ENCODE data around the gene ATG9B. TPM values are rescaled to one million over a fixed set of nuclear protein-coding genes. Genes with fewer than 3 reads are reported as not detected.
A peak's percentile ranks its signal among the peaks of the same experiment; 100 is the strongest.

Gene ATG9B
- total RNA-seq, 1 experiment from 2014 or later = 2.1 TPM

GRCh38 chr7:151060113-151060415, 35.8 kb upstream of the ATG9B start:
- H3K36me3 ChIP-seq (ENCODE audit: control insufficient read depth in 1 of 2, insufficient read depth in 2 of 2, low read length in 2 of 2) = peaks cover 1 to 11% of the 10 kb centered on the region in 2 experiments
- ATAC-seq (no peak), DNase-seq (ENCODE audit: low read depth, low spot score) (no peak)
- peaks cover 51% of the 10 kb centered on the region for H3K79me2 ChIP-seq (ENCODE audit: insufficient read depth, low read length)
- peaks cover 28 to 52% of the 10 kb centered on the region in 2 experiments for H3K4me1 ChIP-seq (ENCODE audit: control insufficient read depth in 1 of 2, insufficient read depth in 2 of 2, low read length in 2 of 2)
- H3K27me3 ChIP-seq (ENCODE audit: insufficient read depth, low read length) = no peaks in the 10 kb centered on the region
- H2AFZ ChIP-seq (ENCODE audit: low read depth, low read length, poor library complexity, severe bottlenecking) = no peak overlapping the region
- H3K4me2 ChIP-seq (ENCODE audit: low read length) = peak overlapping the region; percentile 95
- ChIA-PET CTCF (interaction anchor here (1.0 kb wide), 1 partner anchor 50 kb away, joined by 3 read pairs; no protein-coding TSS in a partner anchor), RAD21 (ENCODE audit: low non-redundant PET in 1 of 2, low total read pairs in 2 of 2, uncharacterized antibody in 2 of 2, unreplicated experiment in 2 of 2) (interaction anchor here in 1 of 2 experiments (1.0 kb wide), 1 partner anchor 51 kb away, joined by 3 read pairs; no protein-coding TSS in a partner anchor), POLR2A (interaction anchor here (1.4 to 1.5 kb wide), 2 partner anchors 21 to 32 kb away, joined by 4 to 13 read pairs; partner anchors contain the start of genes ABCB8 and FASTK)
- no TSS peak for BruUV-seq (replicated peaks)
- H4K20me1 ChIP-seq (ENCODE audit: insufficient read depth) = no peaks in the 10 kb centered on the region
- no peaks in the 10 kb centered on the region for H3K9me3 ChIP-seq (ENCODE audit: control insufficient read depth in 1 of 2, insufficient read depth in 1 of 2, low read depth in 1 of 2, low read length in 2 of 2)
- TF ChIP-seq ZFX (IDR thresholded peaks at IDR 0.05) (no peak), ELF1 (IDR thresholded peaks at IDR 0.05; ENCODE audit: borderline replicate concordance, low read depth) (no peak), CBX3 (IDR thresholded peaks at IDR 0.05; ENCODE audit: low read depth) (no peak), EGR1 (IDR thresholded peaks at IDR 0.05; ENCODE audit: low read depth) (no peak), FOSL1 (IDR thresholded peaks at IDR 0.05; ENCODE audit: low read depth) (no peak), POLR2A (IDR thresholded peaks at IDR 0.05; ENCODE audit: borderline replicate concordance, extremely low read depth, insufficient read depth, insufficient read length) (no peak)
- TF ChIP-seq, protein P1, sequence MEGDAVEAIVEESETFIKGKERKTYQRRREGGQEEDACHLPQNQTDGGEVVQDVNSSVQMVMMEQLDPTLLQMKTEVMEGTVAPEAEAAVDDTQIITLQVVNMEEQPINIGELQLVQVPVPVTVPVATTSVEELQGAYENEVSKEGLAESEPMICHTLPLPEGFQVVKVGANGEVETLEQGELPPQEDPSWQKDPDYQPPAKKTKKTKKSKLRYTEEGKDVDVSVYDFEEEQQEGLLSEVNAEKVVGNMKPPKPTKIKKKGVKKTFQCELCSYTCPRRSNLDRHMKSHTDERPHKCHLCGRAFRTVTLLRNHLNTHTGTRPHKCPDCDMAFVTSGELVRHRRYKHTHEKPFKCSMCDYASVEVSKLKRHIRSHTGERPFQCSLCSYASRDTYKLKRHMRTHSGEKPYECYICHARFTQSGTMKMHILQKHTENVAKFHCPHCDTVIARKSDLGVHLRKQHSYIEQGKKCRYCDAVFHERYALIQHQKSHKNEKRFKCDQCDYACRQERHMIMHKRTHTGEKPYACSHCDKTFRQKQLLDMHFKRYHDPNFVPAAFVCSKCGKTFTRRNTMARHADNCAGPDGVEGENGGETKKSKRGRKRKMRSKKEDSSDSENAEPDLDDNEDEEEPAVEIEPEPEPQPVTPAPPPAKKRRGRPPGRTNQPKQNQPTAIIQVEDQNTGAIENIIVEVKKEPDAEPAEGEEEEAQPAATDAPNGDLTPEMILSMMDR (IDR thresholded peaks at IDR 0.05 in 2 of 3, conservative IDR thresholded peaks at IDR 0.05 in 1 of 3; ENCODE audit: borderline replicate concordance in 1 of 3, insufficient read depth in 1 of 3, low read depth in 2 of 3, low read length in 2 of 3) = 0 out of 6 replicates have a peak, but pooled peaks of 1 of the 3 experiments have one; percentile 4
- intact Hi-C loops (cut with micrococcal nuclease) = no loop called here
- H3K9me2 ChIP-seq (ENCODE audit: insufficient read depth) = no peaks in the 10 kb centered on the region
- H3K27ac ChIP-seq (ENCODE audit: low read depth, low read length) = peak overlapping the region; percentile 87
- peak overlapping the region; percentile 81 to 90 for H3K4me3 ChIP-seq (replicated peaks in 1 of 2; ENCODE audit: low read depth in 1 of 2, low read length in 2 of 2)
- H3K9ac ChIP-seq (ENCODE audit: low read length) = peak overlapping the region; percentile 91
